ENCODE results near the gene PROSER3.
"Not testable (repeated sequence)": the region's sequence is repeated elsewhere in the genome, so short reads cannot be mapped to it uniquely, and the experiment has no call there.

Gene PROSER3

DNA sequence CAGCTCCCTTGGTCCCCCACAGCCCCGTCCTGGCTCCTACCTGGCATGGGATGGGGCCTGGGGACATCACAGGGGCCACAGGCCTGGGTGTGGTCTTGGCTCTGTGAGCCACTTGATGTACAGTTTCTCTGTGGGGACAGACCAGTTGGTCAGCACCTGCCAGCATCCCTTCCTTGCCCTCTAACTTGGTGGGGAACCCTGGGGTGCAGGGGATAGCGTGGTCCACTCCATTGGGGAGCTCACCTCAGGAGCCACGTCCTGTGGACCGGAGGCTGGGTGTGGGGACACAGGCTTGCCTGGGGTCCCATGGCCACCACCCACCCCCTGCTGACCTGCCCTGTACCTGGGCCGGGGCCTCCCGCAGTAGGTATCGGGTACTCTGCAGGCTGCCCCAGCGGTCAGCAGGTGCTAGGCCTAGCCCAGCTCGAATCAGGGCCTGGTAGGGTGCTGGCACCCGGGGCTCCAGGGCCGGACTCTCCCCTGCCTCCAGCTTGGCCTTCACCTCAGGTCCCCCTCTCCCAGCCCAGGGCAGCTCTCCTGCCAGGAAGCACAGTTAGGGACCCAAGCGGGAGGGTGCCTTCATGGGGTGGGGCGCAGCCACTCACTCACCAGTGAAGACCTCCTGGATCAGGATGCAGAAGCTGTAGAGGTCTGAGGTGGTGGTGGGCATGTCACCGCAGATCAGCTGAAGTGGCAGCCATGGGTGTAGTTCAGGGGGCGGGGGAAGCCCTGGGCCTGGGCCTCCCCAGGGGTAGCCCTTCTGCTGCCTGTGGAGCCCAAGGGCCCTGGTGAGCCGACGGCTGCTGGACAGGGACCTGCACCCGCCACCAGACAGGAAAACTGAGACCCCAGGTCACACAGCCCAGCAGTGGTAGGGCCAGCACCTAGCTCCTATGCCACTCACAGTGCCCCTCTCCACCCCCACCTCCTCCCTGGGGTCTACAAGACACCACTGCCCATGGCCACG lies 32.3 kb downstream of the PROSER3 start:
- in situ Hi-C loops (cut with MboI; ENCODE audit: low sequenced_read_pairs) = no loop called here

- in situ Hi-C loops (cut with MboI; ENCODE audit: low sequenced_read_pairs) = no loop called here
Observed at GRCh38 chr19:35790981-35791813, 33.2 kb downstream of the PROSER3 start.

GRCh38 chr19:35791814-35792279 lies 33.9 kb downstream of the PROSER3 start:
- in situ Hi-C loops (cut with MboI; ENCODE audit: low sequenced_read_pairs) = no loop called here

- in situ Hi-C loops (cut with MboI; ENCODE audit: low sequenced_read_pairs) = no loop called here
Observed at GRCh38 chr19:35792312-35792711, 34.3 kb downstream of the PROSER3 start.

GRCh38 chr19:35792888-35793287 lies 34.9 kb downstream of the PROSER3 start:
- in situ Hi-C loops (cut with MboI; ENCODE audit: low sequenced_read_pairs) = no loop called here

GRCh38 chr19:35793381-35794165 lies 35.6 kb downstream of the PROSER3 start:
- in situ Hi-C loops (cut with MboI; ENCODE audit: low sequenced_read_pairs) = no loop called here

- in situ Hi-C loops (cut with MboI; ENCODE audit: low sequenced_read_pairs) = not testable (repeated sequence)
Observed at GRCh38 chr19:35795564-35795963, 37.6 kb downstream of the PROSER3 start.

GRCh38 chr19:35796645-35797542 lies 38.9 kb downstream of the PROSER3 start:
- in situ Hi-C loops (cut with MboI; ENCODE audit: low sequenced_read_pairs) = no loop called here

GRCh38 chr19:35797663-35798062 lies 39.7 kb downstream of the PROSER3 start:
- in situ Hi-C loops (cut with MboI; ENCODE audit: low sequenced_read_pairs) = no loop called here

DNA sequence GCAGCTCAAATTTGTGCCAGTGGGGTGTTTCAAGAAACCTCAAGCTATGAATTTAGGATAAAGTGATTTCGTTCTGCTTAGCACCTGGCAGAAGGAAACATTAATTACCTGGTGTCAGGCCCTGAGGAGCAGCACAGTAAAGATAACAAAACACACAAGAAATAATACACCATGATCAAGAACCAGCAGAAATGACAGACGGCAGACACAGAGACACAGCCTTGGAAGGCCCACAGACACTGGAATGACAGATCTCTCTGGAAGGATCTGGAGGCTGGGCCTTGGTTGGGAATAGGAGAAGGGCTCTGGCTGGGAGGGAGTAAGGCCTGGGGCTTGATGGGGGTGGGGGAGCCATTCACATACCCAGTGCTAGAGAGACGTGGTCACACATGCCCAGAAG lies 43.9 kb downstream of the PROSER3 start:
- in situ Hi-C loops (cut with MboI; ENCODE audit: low sequenced_read_pairs) = no loop called here

DNA sequence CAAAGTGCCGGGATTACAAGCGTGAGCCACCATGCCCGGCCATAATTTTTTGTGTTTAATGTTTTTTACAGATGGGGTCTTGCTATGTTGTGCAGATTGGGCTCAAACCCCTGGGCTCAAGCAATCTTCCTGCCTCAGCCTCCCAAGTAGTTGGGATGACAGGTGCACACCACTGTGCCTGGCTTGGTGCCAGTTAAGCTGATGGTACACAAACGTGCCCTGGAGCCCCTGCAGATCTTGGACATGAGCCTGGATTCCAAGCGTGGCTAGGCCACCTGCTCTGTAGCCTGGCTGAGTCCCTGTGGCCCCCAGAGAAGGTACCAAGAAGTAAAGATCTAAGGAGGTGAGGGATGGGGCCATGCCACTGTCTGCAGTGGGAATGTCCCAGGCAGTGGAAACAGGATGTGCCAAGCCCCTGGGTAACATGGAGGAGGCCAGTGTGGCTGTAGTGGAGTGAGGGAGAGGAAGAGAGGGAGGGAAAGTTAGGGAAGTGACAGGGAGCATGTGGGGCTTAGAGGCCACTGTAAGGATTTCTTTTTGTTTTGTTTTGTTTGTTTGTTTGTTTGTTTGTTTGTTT lies 47.6 kb downstream of the PROSER3 start:
- in situ Hi-C loops (cut with MboI; ENCODE audit: low sequenced_read_pairs) = no loop called here

- in situ Hi-C loops (cut with MboI; ENCODE audit: low sequenced_read_pairs) = no loop called here
Observed at GRCh38 chr19:35806597-35806996, 48.6 kb downstream of the PROSER3 start.

- in situ Hi-C loops (cut with MboI; ENCODE audit: low sequenced_read_pairs) = no loop called here
Observed at GRCh38 chr19:35807633-35808032, 49.7 kb downstream of the PROSER3 start.

DNA sequence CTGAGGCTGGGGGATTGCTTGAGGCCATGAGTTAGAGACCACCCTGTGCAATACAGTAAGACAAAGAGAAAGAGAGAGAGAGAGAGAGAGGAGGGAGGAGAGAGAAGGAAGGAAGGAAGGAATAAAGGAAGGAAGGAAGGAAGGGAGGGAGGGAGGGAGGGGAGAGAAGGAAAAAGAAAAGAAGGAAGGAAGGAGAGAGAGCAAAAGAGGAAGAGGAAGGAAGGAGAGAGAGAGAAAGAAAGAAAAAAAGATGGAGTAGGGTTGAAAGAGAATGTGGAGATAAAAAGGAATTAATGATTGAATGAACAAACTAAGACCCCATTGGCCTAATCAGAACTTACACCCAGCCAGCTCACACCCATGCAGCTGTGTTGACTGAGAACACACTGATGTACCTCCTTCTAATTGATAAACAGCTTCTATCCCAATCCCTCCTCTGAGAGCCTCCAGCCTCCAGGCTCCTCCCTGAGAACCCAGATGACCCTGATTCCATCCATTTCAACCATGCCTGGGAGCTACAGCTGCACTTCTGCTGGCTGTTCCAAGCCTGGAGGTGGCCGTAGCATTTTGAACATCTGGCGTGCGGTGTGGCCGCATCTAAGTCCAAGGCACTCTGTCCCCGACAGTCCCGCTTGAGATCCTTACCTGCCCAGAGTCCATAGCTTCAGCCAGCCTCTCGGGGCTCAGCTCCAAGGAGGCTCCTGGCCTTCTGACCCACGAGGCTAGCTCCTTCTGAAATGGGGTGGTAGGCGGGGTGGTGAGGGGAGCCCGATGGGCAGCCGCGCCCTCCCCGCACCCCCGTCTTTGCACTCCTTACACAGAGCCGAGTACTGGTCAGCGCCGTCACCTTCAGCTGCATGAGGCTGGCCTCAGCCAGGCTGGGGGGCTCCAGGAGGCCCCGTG lies 53.6 kb downstream of the PROSER3 start:
- in situ Hi-C loops (cut with MboI; ENCODE audit: low sequenced_read_pairs) = no loop called here

DNA sequence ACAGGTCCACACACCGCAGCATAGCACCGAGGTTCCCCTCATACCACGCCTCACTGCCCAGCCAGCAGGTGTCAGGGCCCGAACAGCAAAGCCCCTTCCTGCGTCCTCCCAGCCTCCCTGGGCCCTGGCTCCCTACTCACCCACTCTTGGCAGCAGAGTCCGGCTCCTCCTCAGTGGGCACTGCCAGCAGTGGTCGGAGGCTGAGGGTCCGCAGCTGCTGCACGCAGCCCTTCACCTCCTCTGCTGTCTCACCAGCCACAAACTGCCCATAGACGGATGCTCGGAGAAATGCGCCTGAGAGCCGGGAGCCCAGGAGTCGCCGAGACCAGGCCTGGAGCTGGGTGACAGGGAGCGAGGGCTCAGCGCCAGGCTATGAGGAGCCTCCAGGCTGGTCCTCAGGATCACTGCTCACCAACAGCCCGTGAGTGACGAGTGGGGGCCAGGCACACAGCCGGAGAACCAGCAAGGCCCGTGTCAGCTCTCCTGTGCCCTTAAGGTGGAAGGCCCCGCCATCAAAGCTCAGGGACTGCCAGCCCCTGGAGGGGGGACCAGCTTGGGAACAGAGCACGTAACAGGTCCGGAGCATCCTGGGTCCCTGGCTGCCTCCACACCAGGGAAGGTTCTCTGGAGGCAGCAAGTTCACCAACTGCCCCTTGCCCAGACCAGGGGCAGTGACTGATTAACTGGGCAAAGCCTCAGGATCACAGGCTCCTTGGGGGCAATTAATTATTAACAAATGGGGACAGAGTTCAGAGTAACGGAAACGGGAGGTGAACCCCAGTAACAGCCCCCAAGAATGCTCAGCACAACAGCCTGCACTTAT lies 54.5 kb downstream of the PROSER3 start, which contains the start of gene PRODH2:
TSS of gene PRODH2 (minus strand) at position 626 of the 823 bp plus-strand sequence. CDS start at position 586, 40 bp downstream.
- in situ Hi-C loops (cut with MboI; ENCODE audit: low sequenced_read_pairs) = no loop called here

DNA sequence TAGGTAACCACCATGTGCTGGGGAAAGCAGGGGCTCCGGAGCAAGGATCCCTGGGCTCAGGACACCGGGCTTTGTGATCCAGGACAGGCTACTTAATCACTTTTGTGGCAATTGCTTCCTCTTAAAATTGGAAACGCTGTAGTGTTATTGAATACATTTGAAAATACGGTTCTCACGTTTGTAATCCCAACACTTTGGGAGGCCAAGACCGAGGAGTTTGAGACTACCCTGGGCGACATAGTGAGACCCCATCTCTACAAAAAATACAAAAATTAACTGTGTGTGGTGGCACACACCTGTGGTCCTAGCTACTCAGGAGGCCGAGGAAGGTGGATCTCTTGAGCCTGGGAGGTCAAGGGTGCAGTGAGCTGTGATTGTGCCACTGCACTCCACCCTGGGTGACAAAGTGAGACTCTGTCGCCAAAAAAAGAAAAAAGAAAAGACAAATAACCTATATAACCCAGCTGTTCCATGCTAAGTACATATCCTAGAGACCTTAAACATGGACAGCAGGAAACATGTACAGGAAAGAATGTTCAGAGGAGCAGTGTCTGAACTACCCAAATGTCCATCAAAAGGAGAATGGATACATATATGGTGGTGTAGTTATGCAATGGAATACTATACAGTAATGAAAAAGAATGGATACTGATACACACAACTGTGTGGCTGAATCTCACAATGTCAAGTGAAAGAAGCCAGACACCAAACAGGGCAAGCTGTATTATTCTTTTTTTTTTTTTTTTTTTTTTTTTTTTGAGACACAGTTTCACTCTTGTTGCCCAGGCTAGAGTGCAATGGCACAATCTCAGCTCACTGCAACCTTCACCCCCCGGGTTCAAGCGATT lies 55.3 kb downstream of the PROSER3 start:
- in situ Hi-C loops (cut with MboI; ENCODE audit: low sequenced_read_pairs) = no loop called here

DNA sequence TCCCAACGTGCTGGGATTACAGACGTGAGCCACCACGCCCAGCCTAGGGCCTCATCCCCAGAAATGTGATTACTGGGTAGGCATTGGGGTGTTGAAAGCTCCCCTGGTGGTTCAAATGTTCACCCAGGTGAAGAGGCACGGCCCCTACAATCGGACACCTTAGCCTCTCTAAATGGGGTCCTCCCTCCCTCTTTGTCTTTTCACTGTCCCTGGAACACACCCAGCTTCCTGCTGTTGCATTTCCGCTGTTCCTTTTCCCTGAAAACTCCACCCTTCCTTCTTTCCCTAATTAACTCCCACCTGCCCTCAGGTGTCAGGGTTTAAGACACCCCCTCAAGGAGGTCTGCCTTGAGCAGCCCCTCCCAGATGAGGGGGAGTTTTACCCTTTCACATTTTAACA lies 58.3 kb downstream of the PROSER3 start:
- in situ Hi-C loops (cut with MboI; ENCODE audit: low sequenced_read_pairs) = no loop called here

All from HL-60/S4 treated with retinoic acid at 250 ng/mL for 4 days and 3 days (cell line).